Prostate gland (tissue), 2 donors: ENCODE results near the gene PGM5. TPM values are rescaled to one million over a fixed set of nuclear protein-coding genes. Genes with fewer than 3 reads are reported as not detected.

Experiments
- DNase-seq: peaks from one replicate; pipeline ENCODE4 v3.0.0-alpha.2; 2019; ENCODE audit warnings: low spot score
- H3K27ac ChIP-seq, 2 donors: fragments of 200-600 bp; sonication (generic); 2 replicates each; pipeline ENCODE4 v1.5.1; 2017 to 2019
- H3K27me3 ChIP-seq: fragments of 200-600 bp; sonication (generic); replicated peaks from 2 replicates; pipeline ENCODE4 v1.5.1; 2019; ENCODE audit not compliant: insufficient read depth
- H3K36me3 ChIP-seq, 2 donors: fragments of 200-600 bp; sonication (generic); 1 replicate in 1 of 2; 2 replicates in 1 of 2; pipeline versions ENCODE4 v1.5.1 to v1.8.1; 2017 to 2019
- H3K4me1 ChIP-seq: fragments of 200-600 bp; sonication (generic); replicated peaks from 2 replicates; pipeline ENCODE4 v1.5.1; 2019
- H3K4me3 ChIP-seq, 2 donors: fragments of 200-600 bp; sonication (generic); 2 replicates each; pipeline ENCODE4 v1.5.1; 2017 to 2019
- H3K9me3 ChIP-seq: fragments of 200-600 bp; sonication (generic); 2 replicates; pipeline ENCODE4 v1.5.1; 2017
- CTCF ChIP-seq, 4 experiments: fragments of 200-600 bp in 2 of 4; fragments of 450-650 bp in 2 of 4; sonication (generic) in 2 of 4; IDR thresholded peaks; 1 replicate in 3 of 4; 2 replicates in 1 of 4; pipeline ENCODE4 v1.5.1; 2016 to 2019; ENCODE audit warnings: antibody characterized with exemption in 4 of 4, mild to moderate bottlenecking in 2 of 4, moderate library complexity in 2 of 4
- POLR2A ChIP-seq: fragments of 450-650 bp; IDR thresholded peaks from one replicate; pipeline ENCODE4 v1.6.1; 2016; ENCODE audit warnings: antibody characterized with exemption, mild to moderate bottlenecking
- POLR2AphosphoS5 ChIP-seq: sonication (generic); formaldehyde crosslinking; IDR thresholded peaks from one replicate; pipeline ENCODE4 v1.6.1; 2017; ENCODE audit warnings: antibody characterized with exemption
- WGBS: methylation state at CpG from one replicate; pipeline ENCODE4 v1.1.5; 2018; 5-methylcytosine and 5-hydroxymethylcytosine counted together
- intact Hi-C: fragments of 100-400 bp; cut with DNase I; formaldehyde crosslinking; loops from one replicate; pipeline ENCODE4 v1.14.2; 2022
- total RNA-seq, 2 donors: library from RNA; depleted of rRNA; stranded (reverse); fragments of >200 nt; gene quantifications; one replicate each; pipeline ENCODE4 v1.1.0, GENCODE V29; 2016

PGM5 gene
- total RNA-seq, 2 donors from 2014 or later: 96.5 to 99.6 TPM

GRCh38 chr9:68480807-68481206 lies 124.4 kb downstream of the PGM5 start:
- Histone ChIP-seq H3K4me1 (no peaks in the 10 kb centered on the region), H3K9me3 (no peaks in the 10 kb centered on the region), H3K36me3 (no peaks in the 10 kb centered on the region), H3K27ac (peak overlapping the region; percentile 0 to 17), H3K27me3 (no peaks in the 10 kb centered on the region), H3K4me3 (no peak overlapping the region)
- TF ChIP-seq CTCF (IDR thresholded peaks at IDR 0.05) (no peak), POLR2AphosphoS5 (no peak), POLR2A (no peak)
- 31% methylated on average over 3 of the region's 3 CpGs for WGBS
- no peak for DNase-seq
- intact Hi-C loops: no loop called here

GRCh38 chr9:68482548-68482947 lies 126.1 kb downstream of the PGM5 start:
- Histone ChIP-seq H3K27ac (no peak overlapping the region), H3K4me3 (no peak overlapping the region), H3K4me1 (no peaks in the 10 kb centered on the region), H3K9me3 (no peaks in the 10 kb centered on the region), H3K27me3 (no peaks in the 10 kb centered on the region), H3K36me3 (no peaks in the 10 kb centered on the region)
- TF ChIP-seq POLR2A (no peak), CTCF (IDR thresholded peaks at IDR 0.05) (no peak), POLR2AphosphoS5 (no peak)
- WGBS: 28% methylated on average over 1 of the region's 1 CpG
- DNase-seq: no peak
- intact Hi-C loops: no loop called here

GRCh38 chr9:68488126-68488525 lies 131.7 kb downstream of the PGM5 start:
- no peak overlapping the region for H3K27ac ChIP-seq
- no peaks in the 10 kb centered on the region for H3K9me3 ChIP-seq
- WGBS: 66% methylated on average over 2 of the region's 2 CpGs
- no peak for DNase-seq
- no peak overlapping the region for H3K4me3 ChIP-seq
- no peaks in the 10 kb centered on the region for H3K36me3 ChIP-seq
- H3K4me1 ChIP-seq: no peaks in the 10 kb centered on the region
- no peaks in the 10 kb centered on the region for H3K27me3 ChIP-seq
- TF ChIP-seq CTCF (IDR thresholded peaks at IDR 0.05) (no peak), POLR2AphosphoS5 (no peak), POLR2A (no peak)
- intact Hi-C loops: no loop called here

GRCh38 chr9:68489646-68490045 lies 133.2 kb downstream of the PGM5 start:
- intact Hi-C loops: no loop called here
- H3K27me3 ChIP-seq: no peaks in the 10 kb centered on the region
- H3K9me3 ChIP-seq: no peaks in the 10 kb centered on the region
- WGBS: 85% methylated on average over 4 of the region's 4 CpGs
- no peak for TF ChIP-seq POLR2A
- no peak for TF ChIP-seq CTCF (IDR thresholded peaks at IDR 0.05)
- no peak for TF ChIP-seq POLR2AphosphoS5
- no peaks in the 10 kb centered on the region for H3K36me3 ChIP-seq
- no peaks in the 10 kb centered on the region for H3K4me1 ChIP-seq
- no peak for DNase-seq
- no peak overlapping the region for H3K4me3 ChIP-seq
- no peak overlapping the region for H3K27ac ChIP-seq

- peak overlapping the region in 1 of 2 donors; percentile 20 for H3K27ac ChIP-seq
- intact Hi-C loops: no loop called here
- TF ChIP-seq POLR2AphosphoS5: peak; percentile 47
- no peak for TF ChIP-seq POLR2A
- no peak overlapping the region for H3K4me3 ChIP-seq
- H3K36me3 ChIP-seq: no peaks in the 10 kb centered on the region
- H3K9me3 ChIP-seq: no peaks in the 10 kb centered on the region
- H3K27me3 ChIP-seq: no peaks in the 10 kb centered on the region
- WGBS: 23% methylated on average over 6 of the region's 6 CpGs
- DNase-seq: peak; percentile 18
- no peaks in the 10 kb centered on the region for H3K4me1 ChIP-seq
These were observed 136.4 kb downstream of the PGM5 start for GRCh38 chr9:68492806-68493205.
